Adrenal gland (tissue), 12 donors: ENCODE measurements around the gene SNAPC3. TPM values are rescaled to one million over a fixed set of nuclear protein-coding genes. Genes with fewer than 3 reads are reported as not detected.

Experiments
- DNase-seq, 7 donors: peaks; one replicate each; pipeline ENCODE4 v3.0.0-alpha.2; 2019 to 2020
- H3K27ac ChIP-seq, 5 donors: fragments of 200-600 bp; sonication (generic) in 4 of 5; 1 replicate in 3 of 5; 2 replicates in 2 of 5; pipeline versions ENCODE4 v1.5.1 to v1.8.0; 2016 to 2020; ENCODE audit warnings: mild to moderate bottlenecking in 1 of 5
- H3K27me3 ChIP-seq: fragments of 200-600 bp; 2 replicates; pipeline ENCODE4 v1.8.0; 2021
- H3K36me3 ChIP-seq, 2 donors: fragments of 200-600 bp; replicated peaks in 1 of 2; 1 replicate in 1 of 2; 2 replicates in 1 of 2; pipeline versions ENCODE4 v1.5.1 to v1.8.0; 2018 to 2022
- H3K4me1 ChIP-seq, 2 donors: fragments of 200-600 bp; replicated peaks in 1 of 2; 1 replicate in 1 of 2; 2 replicates in 1 of 2; pipeline versions ENCODE4 v1.5.1 to v1.8.0; 2018 to 2021
- H3K4me3 ChIP-seq, 4 donors: fragments of 200-600 bp; sonication (generic) in 3 of 4; one replicate each; pipeline ENCODE4 v1.5.1; 2016 to 2018
- H3K9me3 ChIP-seq, 3 donors: fragments of 200-600 bp; sonication (generic) in 1 of 3; replicated peaks in 1 of 3; 1 replicate in 2 of 3; 2 replicates in 1 of 3; pipeline versions ENCODE4 v1.5.1 to v1.8.0; 2016 to 2021
- CTCF ChIP-seq, 6 experiments: fragments of 450-650 bp in 4 of 6; fragments of 200-600 bp in 2 of 6; sonication (generic) in 1 of 6; IDR thresholded peaks; 1 replicate in 5 of 6; 2 replicates in 1 of 6; pipeline versions ENCODE4 v1.5.1 to v1.8.0; 2016 to 2021; ENCODE audit warnings: antibody characterized with exemption in 6 of 6, mild to moderate bottlenecking in 2 of 6, moderate library complexity in 1 of 6
- POLR2A ChIP-seq, 2 donors: fragments of 450-650 bp; IDR thresholded peaks; one replicate each; pipeline ENCODE4 v1.6.1; 2017; ENCODE audit warnings: antibody characterized with exemption in 2 of 2, mild to moderate bottlenecking in 2 of 2, moderate library complexity in 1 of 2
- WGBS, 4 donors: extraction: QIAGEN DNeasy Blood & Tissue Kit in 2 of 4; methylation state at CpG; one replicate each; pipeline versions ENCODE4 v1.1.5 to v1.1.7; 2013 to 2017; 5-methylcytosine and 5-hydroxymethylcytosine counted together
- intact Hi-C, 2 donors: fragments of 100-400 bp; cut with DNase I; formaldehyde crosslinking; loops; one replicate each; pipeline versions ENCODE4 v1.14.1 to v1.15.0; 2022 to 2023
- polyA plus RNA-seq, 3 donors: library from polyadenylated mRNA; stranded (reverse); fragments of 200-250 nt in 2 of 3; fragments of 350-450 nt in 1 of 3; fragmentation: Illumina TruSeq in 1 of 3; extraction: RNeasy Lipid Tissue Mini Kit (QIAGEN cat#74804) in 1 of 3; gene quantifications; one replicate each; pipeline ENCODE4 v1.2.3, GENCODE V29; 2013 to 2014
- total RNA-seq, 9 donors: library from RNA; depleted of rRNA in 4 of 9; stranded (reverse); fragments of >200 nt in 4 of 9; fragments of 120-200 nt in 1 of 9; fragmentation: NEBNext Ultra II Directional in 1 of 9; extraction: Animal tissue kit (Norgen Biotek cat#: 25700) in 1 of 9; gene quantifications; one replicate each; pipeline versions ENCODE4 v1.1.0 to v1.2.4, GENCODE V29; 2013 to 2023
- donor health status: healthy with polysubstance abuse.
- donor health status: Bipolar disorder and iron deficiency.
- donor health status: DM: yes; HTN: yes; CAD: no.
- donor health status: DM: no; HTN: no; CAD: no.
- donor health status: DM: no; HTN: no; CAD: no.
- donor health status: DM: yes; HTN: yes; CAD: no.

Gene SNAPC3
- total and polyA plus RNA-seq, 12 donors = 9.8 to 62.2 (median 41.1) TPM

- WGBS, 4 donors = 93 to 99% (median 96%) methylated on average over 13 of the region's 13 CpGs
- no peak overlapping the region for H3K4me3 ChIP-seq
- intact Hi-C loops = no loop called here
- H3K27me3 ChIP-seq = no peaks in the 10 kb centered on the region
- H3K9me3 ChIP-seq = no peaks in the 10 kb centered on the region
- no peak for TF ChIP-seq POLR2A (IDR thresholded peaks at IDR 0.05)
- TF ChIP-seq CTCF (IDR thresholded peaks at IDR 0.05) = no peak
- no peaks in the 10 kb centered on the region for H3K4me1 ChIP-seq
- no peak overlapping the region for H3K27ac ChIP-seq
- H3K36me3 ChIP-seq = no peaks in the 10 kb centered on the region
- no peak for DNase-seq
Observed at GRCh38 chr9:15492485-15493150, 69.9 kb downstream of the SNAPC3 start.

- Histone ChIP-seq H3K27me3 (no peaks in the 10 kb centered on the region), H3K4me3 (no peak overlapping the region), H3K27ac (no peak overlapping the region), H3K9me3 (no peaks in the 10 kb centered on the region), H3K4me1 (no peaks in the 10 kb centered on the region), H3K36me3 (no peaks in the 10 kb centered on the region)
- no peak for DNase-seq
- intact Hi-C loops = no loop called here
- WGBS, 4 donors = 95 to 97% (median 96%) methylated on average over 13 of the region's 13 CpGs
- TF ChIP-seq CTCF (IDR thresholded peaks at IDR 0.05) (no peak), POLR2A (IDR thresholded peaks at IDR 0.05) (no peak)
Observed at GRCh38 chr9:15498246-15498995, 75.7 kb downstream of the SNAPC3 start.

GRCh38 chr9:15499139-15499538 lies 76.5 kb downstream of the SNAPC3 start:
- 68 to 80% (median 77%) methylated on average over 2 of the region's 2 CpGs for WGBS, 4 donors
- TF ChIP-seq CTCF (IDR thresholded peaks at IDR 0.05) (no peak), POLR2A (IDR thresholded peaks at IDR 0.05) (no peak)
- intact Hi-C loops = no loop called here
- H3K27me3 ChIP-seq = no peaks in the 10 kb centered on the region
- no peaks in the 10 kb centered on the region for H3K4me1 ChIP-seq
- H3K27ac ChIP-seq = no peak overlapping the region
- no peak overlapping the region for H3K4me3 ChIP-seq
- H3K36me3 ChIP-seq = no peaks in the 10 kb centered on the region
- no peaks in the 10 kb centered on the region for H3K9me3 ChIP-seq
- DNase-seq = no peak

- 56 to 70% (median 61%) methylated on average over 6 of the region's 6 CpGs for WGBS, 4 donors
- Histone ChIP-seq H3K4me3 (no peak overlapping the region), H3K36me3 (peaks cover 0 to 15% of the 10 kb centered on the region in 2 donors), H3K9me3 (no peaks in the 10 kb centered on the region), H3K27ac (no peak overlapping the region), H3K27me3 (no peaks in the 10 kb centered on the region), H3K4me1 (no peaks in the 10 kb centered on the region)
- no peak for DNase-seq
- intact Hi-C loops = no loop called here
- TF ChIP-seq CTCF (IDR thresholded peaks at IDR 0.05) (peak in 1 of 6 experiments; percentile 8), POLR2A (IDR thresholded peaks at IDR 0.05) (no peak)
Observed at GRCh38 chr9:15501179-15501578, 78.5 kb downstream of the SNAPC3 start.
